Measurements from ENCODE around the gene MAB21L3.

DNA sequence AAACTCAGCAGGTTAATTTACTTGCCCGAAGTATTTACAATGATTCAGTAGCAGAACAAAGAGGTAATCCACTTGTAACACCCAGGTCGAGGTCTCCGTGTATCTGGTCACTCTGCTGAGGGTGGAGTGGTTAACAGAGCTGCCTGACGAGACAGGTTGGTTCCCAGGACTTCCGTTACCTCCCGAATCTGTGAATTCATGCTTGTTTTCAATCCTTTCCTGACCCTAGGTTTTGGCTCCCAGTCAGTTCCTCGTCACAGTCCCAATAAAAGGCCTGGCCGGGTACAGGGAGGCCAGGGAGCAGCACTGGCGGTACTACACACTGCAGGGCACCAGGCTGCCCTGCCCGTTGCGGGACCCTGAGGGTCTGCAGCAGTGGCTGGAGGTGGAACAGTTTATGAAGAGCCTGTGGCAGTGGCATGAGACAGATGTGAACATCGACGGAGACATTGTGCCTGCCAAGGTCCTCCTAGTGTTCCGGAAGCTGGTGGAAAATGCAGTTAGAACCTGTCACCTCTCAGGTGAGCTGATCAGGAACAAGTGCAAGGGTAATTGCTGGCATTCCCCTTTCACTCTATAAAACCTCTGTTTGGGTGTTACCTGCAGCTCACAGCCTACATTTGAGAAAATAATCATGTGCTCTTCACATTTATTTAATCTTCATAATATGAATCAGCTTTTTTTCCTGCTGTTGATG, 12.8 kb downstream of the MAB21L3 start:
- TF ChIP-seq BHLHE40 (IDR thresholded peaks at IDR 0.05; ENCODE audit: borderline replicate concordance) (no peak), ELF4 (IDR thresholded peaks at IDR 0.05) (no peak), NFRKB (IDR thresholded peaks at IDR 0.05) (no peak), HDGF (IDR thresholded peaks at IDR 0.05; ENCODE audit: borderline replicate concordance) (no peak), FOXA1 (IDR thresholded peaks at IDR 0.05) (no peak), L3MBTL2 (conservative IDR thresholded peaks at IDR 0.05) (no peak), LEF1 (IDR thresholded peaks at IDR 0.05; ENCODE audit: borderline replicate concordance) (no peak), FOXM1 (IDR thresholded peaks at IDR 0.05; ENCODE audit: borderline replicate concordance) (no peak), SP1 (IDR thresholded peaks at IDR 0.05) (no peak), TARDBP (IDR thresholded peaks at IDR 0.05) (no peak), ZNF384 (IDR thresholded peaks at IDR 0.05) (no peak), SUZ12 (IDR thresholded peaks at IDR 0.05) (no peak), FOXK2 (IDR thresholded peaks at IDR 0.05) (no peak)
